Panc1 (cell line): ENCODE data around the gene CTNND2.

Source experiments
- CTCF ChIP-seq: fragments of 450-650 bp; IDR thresholded peaks from 2 replicates; pipeline ENCODE4 v1.5.1; 2017; ENCODE audit warnings: mild to moderate bottlenecking
- POLR2AphosphoS5 ChIP-seq: IDR thresholded peaks from 2 replicates; pipeline ENCODE4 v1.6.1; 2012; ENCODE audit warnings: mild to moderate bottlenecking, low read depth, low read length, moderate library complexity
- SIN3A ChIP-seq: IDR thresholded peaks from 2 replicates; pipeline ENCODE4 v1.6.1; 2012; ENCODE audit warnings: low read depth, mild to moderate bottlenecking, low read length, moderate library complexity, borderline replicate concordance; ENCODE audit not compliant: insufficient read depth

DNA sequence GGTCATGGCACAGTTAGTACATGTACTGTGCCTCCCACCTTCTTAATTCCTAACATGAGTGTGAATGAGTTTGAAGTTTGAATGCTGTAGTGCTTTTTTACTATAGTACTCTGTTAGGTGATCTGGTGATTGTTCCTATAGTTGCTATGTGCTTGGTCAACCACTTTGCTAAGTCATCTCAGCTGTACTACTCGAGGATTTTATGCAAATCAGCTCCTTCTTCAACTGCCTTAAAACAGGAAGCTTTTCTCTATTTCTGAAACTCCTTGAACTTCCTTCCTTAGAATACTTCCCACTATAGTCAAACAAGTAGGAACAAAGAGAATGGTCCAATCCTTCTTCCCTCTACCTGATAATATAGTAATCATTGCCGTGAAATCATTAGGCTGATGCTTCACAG is 219.6 kb downstream of the CTNND2 start:
- no peak for TF ChIP-seq CTCF
- no peak for TF ChIP-seq POLR2AphosphoS5
- no peak for TF ChIP-seq SIN3A
